Trophoblast cell (in vitro differentiated cells and primary cell): ENCODE measurements around the gene NT5DC2.

Experiments used
- DNase-seq, 2 donors: peaks; one replicate each; pipeline ENCODE4 v3.0.0-alpha.2; 2016
- H2AFZ ChIP-seq: 2 replicates; pipeline ENCODE4 v1.6.1; 2013; ENCODE audit warnings: low read length, moderate library complexity, mild to moderate bottlenecking; ENCODE audit not compliant: insufficient read depth, poor library complexity
- H2AK5ac ChIP-seq: 2 replicates; pipeline ENCODE4 v1.6.1; 2013; ENCODE audit warnings: mild to moderate bottlenecking, low read length
- H2BK120ac ChIP-seq: 2 replicates; pipeline ENCODE4 v1.6.1; 2013; ENCODE audit warnings: low read length, mild to moderate bottlenecking, moderate library complexity; ENCODE audit not compliant: insufficient read depth, poor library complexity
- H2BK12ac ChIP-seq: 2 replicates; pipeline ENCODE4 v1.6.1; 2013; ENCODE audit warnings: mild to moderate bottlenecking, low read length, moderate library complexity
- H2BK5ac ChIP-seq: 2 replicates; pipeline ENCODE4 v1.6.1; 2013; ENCODE audit warnings: low read length, low read depth, moderate library complexity, mild to moderate bottlenecking; ENCODE audit not compliant: poor library complexity
- H3K14ac ChIP-seq: 2 replicates; pipeline ENCODE4 v1.6.1; 2013; ENCODE audit warnings: mild to moderate bottlenecking, low read length
- H3K18ac ChIP-seq: 2 replicates; pipeline ENCODE4 v1.6.1; 2013; ENCODE audit warnings: mild to moderate bottlenecking, low read length
- H3K23ac ChIP-seq: 2 replicates; pipeline ENCODE4 v1.6.1; 2013; ENCODE audit warnings: low read length
- H3K27ac ChIP-seq: 2 replicates; pipeline ENCODE4 v1.5.1; 2013; ENCODE audit warnings: low read depth, mild to moderate bottlenecking, inconsistent platforms, low read length, moderate library complexity
- H3K27me3 ChIP-seq: 2 replicates; pipeline ENCODE4 v1.6.1; 2013; ENCODE audit warnings: inconsistent platforms, mild to moderate bottlenecking, low read length, moderate library complexity; ENCODE audit not compliant: insufficient read depth
- H3K36me3 ChIP-seq, 2 experiments: 1 replicate in 1 of 2; 2 replicates in 1 of 2; pipeline ENCODE4 v1.6.1; 2013; ENCODE audit warnings: low read length in 2 of 2, mild to moderate bottlenecking in 2 of 2, moderate library complexity in 1 of 2; ENCODE audit not compliant: insufficient read depth in 2 of 2, control insufficient read depth in 1 of 2
- H3K4ac ChIP-seq: 2 replicates; pipeline ENCODE4 v1.6.1; 2013; ENCODE audit warnings: low read depth, mild to moderate bottlenecking, low read length, moderate library complexity
- H3K4me1 ChIP-seq, 2 experiments: 1 replicate in 1 of 2; 2 replicates in 1 of 2; pipeline ENCODE4 v1.6.1; 2013; ENCODE audit warnings: low read length in 2 of 2, mild to moderate bottlenecking in 2 of 2, moderate library complexity in 1 of 2; ENCODE audit not compliant: insufficient read depth in 2 of 2, control insufficient read depth in 1 of 2
- H3K4me2 ChIP-seq: 2 replicates; pipeline ENCODE4 v1.6.1; 2013; ENCODE audit warnings: inconsistent platforms, mild to moderate bottlenecking, low read length, moderate library complexity
- H3K4me3 ChIP-seq: 2 replicates; pipeline ENCODE4 v1.5.1; 2013; ENCODE audit warnings: mild to moderate bottlenecking, low read depth, low read length, inconsistent platforms
- H3K79me1 ChIP-seq: one replicate; pipeline ENCODE4 v1.6.1; 2013; ENCODE audit warnings: low read length
- H3K79me2 ChIP-seq: 2 replicates; pipeline ENCODE4 v1.6.1; 2013; ENCODE audit warnings: low read length, mild to moderate bottlenecking; ENCODE audit not compliant: control insufficient read depth, insufficient read depth, poor library complexity
- H3K9ac ChIP-seq: 2 replicates; pipeline ENCODE4 v1.6.1; 2013; ENCODE audit warnings: mild to moderate bottlenecking, low read length
- H3K9me3 ChIP-seq: 2 replicates; pipeline ENCODE4 v1.6.1; 2013; ENCODE audit warnings: low read depth, mild to moderate bottlenecking, control low read depth, inconsistent platforms, low read length; ENCODE audit not compliant: insufficient read depth
- H4K12ac ChIP-seq: 2 replicates; pipeline ENCODE4 v1.6.1; 2013; ENCODE audit warnings: low read depth, mild to moderate bottlenecking, low read length, moderate library complexity
- H4K8ac ChIP-seq: 2 replicates; pipeline ENCODE4 v1.6.1; 2013; ENCODE audit warnings: low read depth, mild to moderate bottlenecking, low read length, moderate library complexity
- H4K91ac ChIP-seq: one replicate; pipeline ENCODE4 v1.6.1; 2013; ENCODE audit warnings: low read depth, mild to moderate bottlenecking, low read length, moderate library complexity
- WGBS: extraction: QIAGEN DNeasy Blood & Tissue Kit; methylation state at CpG from one replicate; pipeline ENCODE4 v1.1.7; 2013; ENCODE audit warnings: missing lambda C conversion rate; ENCODE audit not compliant: insufficient read length, insufficient coverage; ENCODE audit errors: extremely low coverage; 5-methylcytosine and 5-hydroxymethylcytosine counted together

Gene NT5DC2

GRCh38 chr3:52481819-52482521 is 51.7 kb downstream of the NT5DC2 start:
- Histone ChIP-seq H3K4me2 (no peak overlapping the region), H3K27ac (no peak overlapping the region), H3K18ac (no peak overlapping the region), H3K4me1 (peaks cover 5% of the 10 kb centered on the region in 2 experiments), H2BK5ac (no peak overlapping the region), H4K12ac (no peak overlapping the region), H3K79me2 (no peaks in the 10 kb centered on the region), H3K14ac (no peak overlapping the region), H3K9ac (no peak overlapping the region), H3K9me3 (peaks cover 2% of the 10 kb centered on the region), H2BK12ac (no peak overlapping the region), H4K91ac (no peak overlapping the region), H2AFZ (no peak overlapping the region), H3K23ac (no peak overlapping the region), H3K4me3 (no peak overlapping the region), H3K79me1 (no peaks in the 10 kb centered on the region), H2BK120ac (no peak overlapping the region), H3K36me3 (peaks cover 90% of the 10 kb centered on the region in 2 experiments), H4K8ac (no peak overlapping the region), H2AK5ac (no peak overlapping the region), H3K4ac (no peak overlapping the region), H3K27me3 (no peaks in the 10 kb centered on the region)
- DNase-seq: no peak
- no CpG with 5 or more reads among the region's 23 CpGs for WGBS

GRCh38 chr3:52480768-52481715 is 52.6 kb downstream of the NT5DC2 start:
- H3K9me3 ChIP-seq: peaks cover 2% of the 10 kb centered on the region
- H3K27ac ChIP-seq: no peak overlapping the region
- H3K23ac ChIP-seq: no peak overlapping the region
- no peak overlapping the region for H3K14ac ChIP-seq
- H3K4me3 ChIP-seq: no peak overlapping the region
- no peak overlapping the region for H2AFZ ChIP-seq
- no peak overlapping the region for H2AK5ac ChIP-seq
- H3K79me2 ChIP-seq: no peaks in the 10 kb centered on the region
- no peak overlapping the region for H4K8ac ChIP-seq
- peaks cover 5% of the 10 kb centered on the region in 2 experiments for H3K4me1 ChIP-seq
- no peak overlapping the region for H3K4ac ChIP-seq
- H4K91ac ChIP-seq: no peak overlapping the region
- no peaks in the 10 kb centered on the region for H3K27me3 ChIP-seq
- no CpG with 5 or more reads among the region's 27 CpGs for WGBS
- H3K36me3 ChIP-seq: peaks cover 88 to 89% of the 10 kb centered on the region in 2 experiments
- H3K79me1 ChIP-seq: no peaks in the 10 kb centered on the region
- no peak for DNase-seq
- no peak overlapping the region for H2BK12ac ChIP-seq
- no peak overlapping the region for H3K4me2 ChIP-seq
- no peak overlapping the region for H2BK5ac ChIP-seq
- no peak overlapping the region for H2BK120ac ChIP-seq
- no peak overlapping the region for H4K12ac ChIP-seq
- H3K18ac ChIP-seq: no peak overlapping the region
- H3K9ac ChIP-seq: no peak overlapping the region

GRCh38 chr3:52479877-52480575 is 53.6 kb downstream of the NT5DC2 start:
- H3K36me3 ChIP-seq: peaks cover 87 to 88% of the 10 kb centered on the region in 2 experiments
- H3K79me2 ChIP-seq: no peaks in the 10 kb centered on the region
- no peak for DNase-seq
- H3K9me3 ChIP-seq: peaks cover 2% of the 10 kb centered on the region
- H3K9ac ChIP-seq: no peak overlapping the region
- WGBS: no CpG with 5 or more reads among the region's 16 CpGs
- H2BK12ac ChIP-seq: no peak overlapping the region
- H3K18ac ChIP-seq: no peak overlapping the region
- H3K27me3 ChIP-seq: no peaks in the 10 kb centered on the region
- H3K4me2 ChIP-seq: no peak overlapping the region
- H3K4me1 ChIP-seq: peaks cover 5% of the 10 kb centered on the region in 2 experiments
- no peak overlapping the region for H2BK5ac ChIP-seq
- no peak overlapping the region for H3K4me3 ChIP-seq
- H2AFZ ChIP-seq: no peak overlapping the region
- no peak overlapping the region for H2BK120ac ChIP-seq
- no peaks in the 10 kb centered on the region for H3K79me1 ChIP-seq
- no peak overlapping the region for H3K4ac ChIP-seq
- H2AK5ac ChIP-seq: no peak overlapping the region
- no peak overlapping the region for H3K14ac ChIP-seq
- no peak overlapping the region for H4K8ac ChIP-seq
- no peak overlapping the region for H3K23ac ChIP-seq
- H4K12ac ChIP-seq: no peak overlapping the region
- no peak overlapping the region for H3K27ac ChIP-seq
- no peak overlapping the region for H4K91ac ChIP-seq

- H4K12ac ChIP-seq: no peak overlapping the region
- no peak overlapping the region for H3K27ac ChIP-seq
- no peak overlapping the region for H4K91ac ChIP-seq
- H3K4me2 ChIP-seq: no peak overlapping the region
- H2AK5ac ChIP-seq: no peak overlapping the region
- H2BK12ac ChIP-seq: no peak overlapping the region
- no peaks in the 10 kb centered on the region for H3K79me2 ChIP-seq
- no peak overlapping the region for H3K4ac ChIP-seq
- no peaks in the 10 kb centered on the region for H3K79me1 ChIP-seq
- no peak overlapping the region for H3K4me3 ChIP-seq
- peaks cover 2% of the 10 kb centered on the region for H3K9me3 ChIP-seq
- H3K14ac ChIP-seq: no peak overlapping the region
- WGBS: no CpG with 5 or more reads among the region's 7 CpGs
- H2BK5ac ChIP-seq: no peak overlapping the region
- peaks cover 83% of the 10 kb centered on the region in 2 experiments for H3K36me3 ChIP-seq
- no peak for DNase-seq
- H2AFZ ChIP-seq: no peak overlapping the region
- H2BK120ac ChIP-seq: no peak overlapping the region
- no peaks in the 10 kb centered on the region for H3K27me3 ChIP-seq
- no peak overlapping the region for H3K23ac ChIP-seq
- peaks cover 5% of the 10 kb centered on the region in 2 experiments for H3K4me1 ChIP-seq
- H4K8ac ChIP-seq: no peak overlapping the region
- no peak overlapping the region for H3K9ac ChIP-seq
- no peak overlapping the region for H3K18ac ChIP-seq
Observed at GRCh38 chr3:52479037-52479876, 54.4 kb downstream of the NT5DC2 start.
